ENCODE data around the gene TCN2.
"Not testable (repeated sequence)": the region's sequence is repeated elsewhere in the genome, so short reads cannot be mapped to it uniquely, and the experiment has no call there.

The TCN2 gene

DNA sequence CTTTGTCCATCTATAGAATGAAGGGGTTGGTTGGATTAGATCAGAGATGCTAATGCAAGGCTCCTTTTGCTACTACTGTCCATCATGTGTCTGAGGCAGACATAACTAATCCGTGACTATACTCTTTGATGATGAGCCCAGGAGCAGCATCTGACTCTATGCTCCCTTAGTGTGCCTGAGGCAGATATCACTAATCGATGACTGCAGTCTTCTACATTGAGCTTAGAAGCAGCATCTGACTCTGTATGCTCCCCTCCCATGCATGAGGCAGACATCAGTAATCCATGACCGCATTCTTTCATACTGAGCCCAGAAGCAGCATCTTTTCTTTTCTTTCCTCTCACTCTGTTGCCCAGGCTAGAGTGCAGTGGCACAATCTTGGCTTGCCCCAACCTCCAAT is 4.2 kb downstream of the TCN2 start:
- DNase-seq = no peak

DNA sequence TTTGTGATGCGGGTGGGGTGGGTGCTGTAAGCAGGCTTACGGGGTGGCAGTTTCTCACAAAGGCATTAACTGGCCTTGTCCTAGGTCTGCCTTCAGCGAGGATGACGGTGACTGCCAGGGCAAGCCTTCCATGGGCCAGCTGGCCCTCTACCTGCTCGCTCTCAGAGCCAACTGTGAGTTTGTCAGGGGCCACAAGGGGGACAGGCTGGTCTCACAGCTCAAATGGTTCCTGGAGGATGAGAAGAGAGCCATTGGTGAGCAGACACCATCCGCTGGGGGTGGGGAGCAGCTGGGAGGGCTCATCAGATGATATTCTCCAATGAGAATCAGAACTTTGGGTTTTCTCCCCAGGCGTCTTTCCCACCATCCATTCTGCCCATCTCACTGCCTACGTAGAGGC is 5.8 kb downstream of the TCN2 start:
- DNase-seq = no peak

DNA sequence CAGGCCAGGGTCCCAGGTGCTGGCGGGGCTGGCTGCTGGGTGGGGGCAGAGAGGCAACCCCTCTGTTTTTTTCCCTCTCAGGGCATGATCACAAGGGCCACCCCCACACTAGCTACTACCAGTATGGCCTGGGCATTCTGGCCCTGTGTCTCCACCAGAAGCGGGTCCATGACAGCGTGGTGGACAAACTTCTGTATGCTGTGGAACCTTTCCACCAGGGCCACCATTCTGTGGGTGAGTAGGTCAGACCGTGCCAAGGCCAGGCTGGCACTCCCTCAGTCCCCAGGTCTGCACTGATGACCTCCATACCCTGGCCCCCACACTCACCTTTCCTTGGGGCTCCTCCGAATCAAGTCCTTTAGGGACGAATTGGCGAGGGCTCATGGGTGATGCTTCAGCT is 7.3 kb downstream of the TCN2 start:
- no peak for DNase-seq

DNA sequence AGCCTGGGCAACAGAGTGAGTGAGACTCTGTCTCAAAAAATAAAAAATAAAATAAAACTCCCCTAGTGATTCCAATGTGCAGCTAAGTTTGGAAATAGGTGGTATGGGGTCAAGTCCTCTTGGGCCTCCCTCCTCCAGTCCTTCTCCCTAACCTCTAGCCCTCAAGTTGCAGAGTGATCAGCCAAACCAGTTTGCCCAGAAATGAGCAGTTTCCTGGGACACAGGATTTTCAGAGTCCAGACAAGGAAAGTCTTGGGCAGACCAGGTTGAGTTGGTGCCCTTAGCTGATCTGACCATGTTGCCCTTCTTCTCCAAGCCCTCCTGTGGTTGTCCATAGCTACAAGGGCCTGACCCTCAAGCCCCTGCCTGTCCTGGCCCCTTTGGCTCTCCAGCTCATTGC is 7.9 kb downstream of the TCN2 start:
- DNase-seq = no peak

DNA sequence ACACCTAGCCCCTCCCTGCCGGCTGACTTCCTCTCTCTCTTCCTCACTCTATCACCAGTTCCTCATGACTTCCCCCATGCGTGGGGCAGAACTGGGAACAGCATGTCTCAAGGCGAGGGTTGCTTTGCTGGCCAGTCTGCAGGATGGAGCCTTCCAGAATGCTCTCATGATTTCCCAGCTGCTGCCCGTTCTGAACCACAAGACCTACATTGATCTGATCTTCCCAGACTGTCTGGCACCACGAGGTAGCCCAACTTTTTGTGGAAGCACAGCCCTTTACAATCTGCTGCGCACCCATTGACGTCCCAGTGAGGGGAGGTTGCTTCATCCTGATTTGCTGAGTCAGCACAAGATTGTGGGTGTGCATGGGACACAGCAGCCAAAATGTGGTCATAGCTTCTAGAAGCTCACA is 8.6 kb downstream of the TCN2 start:
- no peak for DNase-seq

DNA sequence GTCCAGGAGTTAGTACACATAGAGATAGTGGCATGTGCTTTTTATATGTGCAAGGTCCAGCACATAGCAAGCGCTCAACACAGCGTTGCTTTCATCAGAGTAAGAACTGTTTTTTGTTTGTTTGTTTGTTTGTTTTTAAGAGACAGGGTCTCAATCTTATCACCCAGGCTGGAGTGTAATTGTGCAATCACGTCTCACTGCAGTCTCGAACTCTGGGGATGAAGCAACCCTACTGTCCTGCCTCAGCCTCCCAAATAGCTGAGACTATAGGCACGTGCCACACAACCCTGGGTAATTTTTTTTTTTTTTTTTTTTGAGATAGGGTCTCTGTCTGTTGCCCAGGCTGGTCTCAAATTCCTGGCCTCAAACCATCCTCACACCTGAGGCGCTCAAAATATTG is 10.8 kb downstream of the TCN2 start:
- DNase-seq = no peak

DNA sequence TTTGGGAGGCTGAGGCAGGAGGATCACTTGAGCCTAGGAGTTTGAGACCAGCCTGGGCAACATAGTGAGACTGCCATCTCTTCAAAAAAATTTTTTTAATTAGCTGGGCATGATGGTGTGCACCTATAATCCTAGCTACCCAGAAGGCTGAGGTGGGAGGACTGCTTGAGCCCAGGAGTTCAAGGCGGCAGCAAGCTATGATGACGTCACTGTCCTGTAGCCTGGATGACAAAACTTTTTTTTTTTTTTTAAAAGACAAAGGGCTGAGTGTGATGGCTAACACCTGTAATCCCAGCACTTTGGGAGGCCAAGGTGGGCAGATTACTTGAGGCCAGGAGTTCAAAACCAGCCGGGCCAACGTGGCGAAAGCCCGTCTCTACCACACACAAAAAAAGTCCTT is 12.9 kb downstream of the TCN2 start:
- DNase-seq = not testable (repeated sequence)

DNA sequence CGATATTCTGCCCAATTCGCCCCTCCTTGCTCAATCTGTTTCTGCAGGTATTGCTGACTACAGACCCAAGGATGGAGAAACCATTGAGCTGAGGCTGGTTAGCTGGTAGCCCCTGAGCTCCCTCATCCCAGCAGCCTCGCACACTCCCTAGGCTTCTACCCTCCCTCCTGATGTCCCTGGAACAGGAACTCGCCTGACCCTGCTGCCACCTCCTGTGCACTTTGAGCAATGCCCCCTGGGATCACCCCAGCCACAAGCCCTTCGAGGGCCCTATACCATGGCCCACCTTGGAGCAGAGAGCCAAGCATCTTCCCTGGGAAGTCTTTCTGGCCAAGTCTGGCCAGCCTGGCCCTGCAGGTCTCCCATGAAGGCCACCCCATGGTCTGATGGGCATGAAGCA is 19.4 kb downstream of the TCN2 start:
- no peak for DNase-seq

DNA sequence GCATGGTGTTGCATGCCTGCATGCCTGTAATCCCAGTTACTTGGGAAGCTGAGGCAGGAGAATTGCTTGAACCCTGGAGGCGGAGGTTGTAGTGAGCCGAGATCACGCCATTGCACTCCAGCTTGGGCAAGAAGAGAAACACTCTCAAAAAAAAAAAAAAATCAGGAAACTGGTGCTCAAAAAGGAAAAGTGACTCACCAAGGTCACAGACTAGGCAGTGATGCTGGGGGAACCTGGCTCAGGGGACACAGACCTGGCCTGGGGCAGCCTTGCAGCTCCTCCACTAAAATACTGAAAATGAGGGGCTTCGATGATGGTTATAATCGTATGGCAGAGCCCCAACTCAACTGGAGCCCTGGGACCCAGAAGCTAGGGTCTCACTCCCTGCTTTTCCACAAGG is 20.5 kb downstream of the TCN2 start:
- DNase-seq = no peak

DNA sequence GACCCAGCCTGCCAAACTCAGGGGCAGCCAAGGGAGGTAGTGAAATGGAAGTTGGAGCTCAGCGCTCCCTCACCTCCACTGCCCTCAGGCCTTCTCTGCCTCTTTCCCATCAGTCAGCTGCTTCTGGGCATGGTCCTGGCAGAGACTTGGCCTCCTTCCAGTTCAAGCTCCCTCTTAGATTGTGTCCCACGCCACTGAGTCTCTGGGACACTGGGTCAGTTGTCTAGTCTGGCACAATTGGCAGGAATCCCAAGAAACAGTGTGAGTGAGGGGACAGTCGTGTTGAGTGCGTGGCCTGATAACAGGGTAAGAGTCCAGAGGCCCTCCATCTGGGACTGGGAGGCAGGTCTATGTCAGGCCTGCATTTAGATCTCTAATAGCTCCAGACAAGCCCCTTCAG is 21.5 kb downstream of the TCN2 start:
- DNase-seq = no peak

DNA sequence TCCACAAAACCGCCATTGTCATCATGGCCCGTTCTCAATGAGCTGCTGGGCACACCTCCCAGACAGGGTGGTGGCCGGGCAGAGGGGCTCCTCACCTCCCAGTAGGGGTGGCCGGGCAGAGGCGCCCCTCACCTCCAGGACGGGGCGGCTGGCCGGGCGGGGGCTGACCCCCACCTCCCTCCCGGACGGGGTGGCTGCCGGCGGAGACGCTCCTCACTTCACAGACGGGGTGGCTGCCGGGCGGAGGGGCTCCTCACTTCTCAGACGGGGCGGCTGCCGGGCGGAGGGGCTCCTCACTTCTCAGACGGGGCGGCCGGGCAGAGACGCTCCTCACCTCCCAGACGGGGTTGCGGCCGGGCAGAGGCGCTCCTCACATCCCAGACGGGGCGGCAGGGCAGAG is 24.5 kb downstream of the TCN2 start:
- DNase-seq = not testable (repeated sequence)

DNA sequence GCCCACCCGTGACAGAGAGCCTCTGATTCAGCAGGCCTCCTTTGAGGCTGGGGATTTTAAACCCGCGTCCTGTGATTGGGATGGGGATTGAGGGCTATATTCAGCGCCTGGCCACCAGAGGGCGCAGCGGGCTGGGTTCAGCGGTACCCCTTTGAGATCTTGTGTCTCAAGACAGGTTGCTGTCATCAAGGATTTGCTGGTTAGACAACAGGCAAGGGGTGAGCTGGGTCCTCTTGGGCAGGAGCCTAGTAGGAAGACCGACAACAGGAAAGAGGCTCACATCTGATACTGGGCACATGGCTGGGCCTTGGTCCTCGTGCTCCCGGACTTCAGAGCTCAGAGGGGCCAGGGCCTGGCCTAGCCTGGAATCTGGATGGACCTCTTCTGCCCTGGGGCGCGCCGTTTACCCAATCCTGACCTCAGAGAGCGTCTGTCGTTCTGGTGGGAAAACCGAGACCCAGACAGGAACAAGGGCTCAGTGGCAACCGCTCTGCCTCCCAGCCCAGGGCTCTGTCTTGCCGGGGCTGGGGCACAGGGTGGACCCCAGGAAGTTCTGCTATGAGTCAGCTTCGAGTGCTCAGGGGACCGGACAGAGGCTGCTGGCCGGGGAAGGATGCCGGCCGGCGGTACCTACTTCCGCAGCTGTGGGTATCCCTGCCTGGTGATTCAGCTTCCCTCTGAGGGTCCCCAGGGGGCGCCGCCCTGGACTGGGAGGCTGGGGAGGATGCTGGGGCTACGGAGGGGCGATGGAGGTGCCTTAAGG is 27.7 kb downstream of the TCN2 start:
- DNase-seq = peak; percentile 87 to 91

DNA sequence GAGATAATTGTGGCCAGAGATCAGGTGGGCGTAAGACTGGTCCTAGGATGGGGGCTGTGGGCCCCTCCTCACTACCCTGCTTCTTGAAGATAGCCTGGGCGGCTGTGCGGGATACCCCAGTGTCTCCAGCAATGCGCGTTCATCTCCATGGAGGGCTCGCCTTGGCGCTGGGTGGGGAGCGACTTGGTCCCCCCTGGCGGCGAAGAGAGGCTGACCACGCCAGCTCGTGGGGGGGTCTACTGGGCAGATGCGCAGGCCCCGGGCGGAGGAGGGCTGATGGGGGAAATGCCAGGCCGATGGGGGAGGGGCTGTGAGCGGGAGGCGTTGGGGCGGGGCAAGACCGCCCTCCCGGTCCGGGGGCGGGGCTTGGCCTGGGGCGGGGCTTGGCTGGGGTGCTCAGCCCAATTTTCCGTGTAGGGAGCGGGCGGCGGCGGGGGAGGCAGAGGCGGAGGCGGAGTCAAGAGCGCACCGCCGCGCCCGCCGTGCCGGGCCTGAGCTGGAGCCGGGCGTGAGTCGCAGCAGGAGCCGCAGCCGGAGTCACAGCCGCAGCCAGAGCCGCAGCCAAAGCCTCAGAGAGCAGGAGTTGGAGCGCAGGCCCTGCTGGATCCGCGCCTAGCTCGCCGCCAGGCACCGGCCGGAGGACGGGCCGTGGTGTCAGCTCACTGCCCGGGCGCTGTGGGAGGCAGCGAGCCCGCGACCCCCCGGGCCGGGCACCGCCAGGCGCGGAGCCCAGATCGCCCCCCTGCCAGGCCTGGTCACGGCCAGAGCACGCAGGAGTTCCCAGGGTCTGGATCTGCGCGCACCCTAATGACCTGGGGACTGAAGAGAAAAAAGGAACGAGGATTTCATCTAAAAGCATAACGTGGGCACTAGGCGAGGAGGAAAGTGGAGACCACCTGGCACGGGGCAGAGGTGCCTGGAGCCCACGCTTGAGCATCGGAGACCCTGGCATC is 28.6 kb downstream of the TCN2 start, which contains the start of gene SLC35E4:
Gene SLC35E4, plus strand, starts transcription at position 509 of the 953 bp plus-strand sequence. CDS start 670 bp downstream, outside the sequence.
- peak; percentile 97 to 98 for DNase-seq

DNA sequence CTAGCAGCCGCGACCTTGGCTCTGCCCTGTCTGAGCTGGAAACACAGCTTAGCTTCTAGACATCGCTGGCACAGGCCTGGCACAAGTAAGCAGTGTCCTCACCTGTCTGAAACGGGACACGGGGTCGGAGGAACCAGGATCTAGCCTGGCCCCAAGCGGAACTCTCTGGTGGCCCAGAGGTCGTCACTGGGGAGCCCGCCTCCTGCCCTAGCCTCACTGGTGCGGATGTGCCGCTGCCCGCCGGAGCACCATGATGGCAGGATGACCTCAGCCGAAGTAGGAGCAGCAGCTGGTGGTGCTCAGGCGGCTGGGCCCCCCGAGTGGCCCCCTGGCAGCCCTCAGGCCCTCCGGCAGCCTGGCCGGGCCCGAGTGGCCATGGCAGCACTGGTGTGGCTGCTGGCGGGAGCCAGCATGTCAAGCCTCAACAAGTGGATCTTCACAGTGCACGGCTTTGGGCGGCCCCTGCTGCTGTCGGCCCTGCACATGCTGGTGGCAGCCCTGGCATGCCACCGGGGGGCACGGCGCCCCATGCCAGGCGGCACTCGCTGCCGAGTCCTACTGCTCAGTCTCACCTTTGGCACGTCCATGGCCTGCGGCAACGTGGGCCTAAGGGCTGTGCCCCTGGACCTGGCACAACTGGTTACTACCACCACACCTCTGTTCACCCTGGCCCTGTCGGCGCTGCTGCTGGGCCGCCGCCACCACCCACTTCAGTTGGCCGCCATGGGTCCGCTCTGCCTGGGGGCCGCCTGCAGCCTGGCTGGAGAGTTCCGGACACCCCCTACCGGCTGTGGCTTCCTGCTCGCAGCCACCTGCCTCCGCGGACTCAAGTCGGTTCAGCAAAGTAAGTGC is 29.5 kb downstream of the TCN2 start:
- DNase-seq = peak; percentile 13 to 16

DNA sequence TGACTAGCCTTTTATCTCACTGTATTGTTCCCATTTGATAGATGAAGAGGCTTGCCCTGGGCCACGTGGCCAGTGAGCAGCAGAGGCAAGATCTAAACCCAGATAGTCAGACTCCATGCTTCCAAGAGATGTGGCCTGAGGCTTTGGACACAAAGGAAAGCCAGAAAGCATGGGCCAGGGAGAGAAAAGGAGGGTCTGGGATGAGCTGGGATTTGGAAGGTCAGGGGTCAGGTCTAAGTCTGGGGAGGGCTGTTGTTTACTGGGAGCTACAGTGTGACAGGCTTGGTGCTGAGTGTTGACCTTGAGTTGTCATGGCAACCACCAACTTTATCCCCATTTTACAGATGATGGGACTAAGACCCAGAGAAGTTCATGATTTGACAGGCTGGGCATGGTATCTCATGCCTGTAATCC is 30.7 kb downstream of the TCN2 start:
- DNase-seq = no peak

DNA sequence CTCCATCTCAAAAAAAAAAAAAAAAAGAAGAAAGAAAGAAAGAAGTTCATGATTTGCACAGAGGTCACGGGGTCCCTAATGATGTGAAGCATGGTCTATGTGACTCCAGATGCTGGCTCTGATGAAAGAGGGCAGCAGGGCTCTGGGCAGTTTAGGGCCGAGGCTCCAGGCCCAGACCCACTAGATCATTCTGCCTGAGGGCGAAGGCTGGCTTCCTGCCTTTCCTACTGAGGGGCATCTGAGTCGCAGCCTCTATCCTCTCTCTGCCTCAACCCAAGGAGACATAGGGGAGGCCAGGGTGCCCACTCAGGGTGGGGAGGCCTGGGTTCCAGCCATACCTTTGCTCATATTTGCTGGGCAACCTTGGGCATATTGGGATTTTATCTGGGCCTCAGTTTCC is 33.4 kb downstream of the TCN2 start:
- no peak for DNase-seq

DNA sequence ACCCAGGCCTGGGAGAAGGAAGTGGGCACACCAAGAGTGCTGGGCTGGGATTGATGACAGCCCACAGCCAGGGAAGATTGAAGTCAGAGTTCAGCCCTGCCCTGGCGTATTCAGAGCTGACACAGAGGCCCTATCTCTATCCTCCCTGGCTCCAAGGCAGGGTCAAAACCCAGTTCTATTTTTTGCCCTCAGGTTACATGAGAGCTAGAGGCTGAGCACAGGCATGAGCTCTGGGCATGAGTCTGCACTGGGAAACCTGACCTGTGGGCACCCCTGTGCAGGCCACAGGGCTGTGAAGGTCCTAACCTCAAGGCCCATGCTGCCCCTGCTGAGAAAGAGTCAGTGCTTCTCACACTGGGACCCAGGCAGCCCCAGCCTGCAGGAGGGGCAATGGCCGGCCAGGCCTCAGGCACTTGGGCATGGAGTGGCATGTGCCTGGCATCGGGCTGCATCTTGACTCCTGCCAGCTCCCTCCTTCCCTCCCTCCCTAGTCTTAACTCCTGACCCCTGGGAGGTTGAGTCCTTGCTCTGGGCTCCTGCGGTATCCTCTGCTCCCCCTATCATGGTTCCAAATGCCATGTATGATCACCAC is 34.0 kb downstream of the TCN2 start:
- DNase-seq = no peak

DNA sequence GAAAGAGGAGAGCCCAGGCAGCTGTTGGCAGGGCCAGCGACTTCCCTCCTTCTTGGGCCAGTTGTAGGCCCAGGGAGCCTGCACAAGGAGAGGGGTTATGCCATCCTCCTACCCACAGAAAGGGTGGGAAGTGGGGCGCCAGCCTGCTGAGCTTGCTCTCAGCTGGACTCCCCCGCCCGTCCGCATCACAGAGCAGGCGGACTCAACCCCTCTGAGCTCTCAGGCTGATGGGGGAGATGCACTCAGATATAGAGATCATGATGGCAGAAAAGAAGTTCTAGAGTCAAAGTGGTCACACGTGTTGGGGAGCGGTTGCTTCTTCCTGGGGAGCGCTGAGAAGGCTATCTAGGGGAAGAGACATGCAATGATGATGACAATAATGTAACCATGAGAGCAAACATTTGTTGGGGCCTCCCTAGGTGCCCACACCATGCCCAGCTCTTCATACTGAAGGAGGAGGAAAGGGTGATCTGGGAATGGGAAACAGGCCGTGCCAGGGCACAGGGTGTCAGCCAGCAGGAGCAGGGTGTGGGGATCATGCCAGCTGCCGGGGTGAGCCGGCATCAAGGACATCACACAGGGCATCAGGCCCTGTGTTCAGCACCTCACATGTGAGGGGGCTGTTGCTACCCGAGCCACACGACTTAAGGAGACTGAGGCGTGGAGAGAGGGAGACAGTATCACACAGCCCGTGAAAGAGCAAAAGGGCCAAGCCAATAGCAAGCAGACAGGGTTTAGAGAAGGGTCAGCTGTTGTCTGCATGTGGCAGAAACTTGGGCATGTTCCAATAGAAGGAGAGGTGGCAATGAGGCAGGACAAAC is 36.3 kb downstream of the TCN2 start:
- DNase-seq = no peak

DNA sequence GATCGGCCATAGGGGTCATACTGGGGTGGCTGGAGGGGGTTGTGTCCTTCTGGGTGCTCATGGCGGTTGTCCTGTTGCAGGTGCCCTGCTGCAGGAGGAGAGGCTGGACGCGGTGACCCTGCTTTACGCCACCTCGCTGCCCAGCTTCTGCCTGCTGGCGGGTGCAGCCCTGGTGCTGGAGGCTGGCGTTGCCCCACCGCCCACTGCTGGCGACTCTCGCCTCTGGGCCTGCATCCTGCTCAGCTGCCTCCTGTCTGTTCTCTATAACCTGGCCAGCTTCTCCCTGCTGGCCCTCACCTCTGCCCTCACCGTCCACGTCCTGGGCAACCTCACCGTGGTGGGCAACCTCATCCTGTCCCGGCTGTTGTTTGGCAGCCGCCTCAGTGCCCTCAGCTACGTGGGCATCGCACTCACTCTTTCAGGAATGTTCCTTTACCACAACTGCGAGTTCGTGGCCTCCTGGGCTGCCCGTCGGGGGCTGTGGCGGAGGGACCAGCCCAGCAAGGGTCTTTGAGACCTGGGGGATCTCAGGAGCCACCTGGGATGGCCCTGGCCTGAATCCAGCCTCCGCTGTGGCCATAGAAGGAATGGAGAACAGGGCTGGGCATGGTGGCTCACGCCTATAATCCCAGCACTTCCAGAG is 39.7 kb downstream of the TCN2 start:
- no peak for DNase-seq

DNA sequence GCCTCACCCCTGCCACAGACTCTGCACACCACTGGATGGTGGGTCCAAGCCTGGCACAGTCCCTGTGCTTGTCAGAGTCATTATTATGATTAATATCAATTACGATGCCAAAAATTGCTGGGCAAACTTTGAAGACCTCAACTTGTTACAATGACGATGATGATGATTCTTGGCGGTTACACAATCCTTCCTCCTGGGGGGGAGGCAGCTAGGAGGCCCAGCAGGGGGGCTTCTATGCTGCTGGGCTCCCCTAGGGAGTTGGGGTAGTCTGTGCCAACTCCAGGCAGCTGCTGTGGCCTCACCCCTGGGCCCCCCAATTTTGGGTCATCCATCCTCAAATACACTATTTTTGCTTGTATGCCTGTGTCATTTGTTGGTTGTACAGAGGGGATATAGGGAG is 40.6 kb downstream of the TCN2 start:
- DNase-seq = no peak

DNA sequence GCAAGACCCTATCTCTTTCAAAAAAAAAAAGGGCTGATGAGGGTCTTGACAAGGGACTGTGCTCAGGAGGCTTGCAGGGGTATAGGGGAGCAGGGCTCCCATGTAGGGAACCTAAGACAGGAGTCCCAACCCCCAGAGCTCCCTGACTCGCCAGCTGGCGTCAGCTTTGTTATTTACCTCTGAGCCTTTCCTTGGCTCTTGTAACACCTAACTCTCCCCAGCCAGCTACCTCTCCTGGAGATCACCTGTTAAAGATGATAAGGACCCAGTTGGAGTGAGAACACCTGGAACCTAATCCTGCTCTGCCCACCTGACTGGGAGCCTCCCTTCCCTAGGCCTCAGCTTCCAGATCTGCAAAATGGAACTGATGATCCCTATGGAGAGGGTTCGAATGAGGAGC is 41.9 kb downstream of the TCN2 start:
- DNase-seq = no peak

Data from activated CD4-positive, alpha-beta T cell treated with anti-CD3 and anti-CD28 coated beads for 4 hours (primary cell).